Limb (tissue), 2 donors: ENCODE measurements around the gene TUBB8B.
"Not testable (repeated sequence)": the region's sequence is repeated elsewhere in the genome, so short reads cannot be mapped to it uniquely, and the experiment has no call there.

Experiments
- DNase-seq, 2 donors: peaks; one replicate each; pipeline ENCODE4 v3.0.0-alpha.2; 2016; ENCODE audit errors: extremely low spot score in 2 of 2

The TUBB8B gene

GRCh38 chr18:12773-13172 is 36.6 kb downstream of the TUBB8B start:
- DNase-seq, result not testable (repeated sequence)

- DNase-seq, result not testable (repeated sequence)
These were observed 37.8 kb downstream of the TUBB8B start for GRCh38 chr18:11383-12274.

- DNase-seq, result not testable (repeated sequence)
These were observed 38.7 kb downstream of the TUBB8B start for GRCh38 chr18:10624-11184.

GRCh38 chr18:9937-10336 is 39.5 kb downstream of the TUBB8B start:
- not testable (repeated sequence) for DNase-seq
